ENCODE results near the gene SMCO2. TPM values are rescaled to one million over a fixed set of nuclear protein-coding genes. Genes with fewer than 3 reads are reported as not detected.

The SMCO2 gene
- total RNA-seq, 1 experiment from 2014 or later, result 0.36 TPM

- no peak for DNase-seq (ENCODE audit: low read depth, low spot score)
- no peak overlapping the region for H3K4me3 ChIP-seq (ENCODE audit: low read depth in 2 of 2, low read length in 2 of 2)
- in situ Hi-C loops (cut with HindIII; ENCODE audit: low pct_unique_long_range_greater_than_20kb, low sequenced_read_pairs), result no loop called here
- POLR2A ChIA-PET, result no interaction called here
- H3K4me1 ChIP-seq (ENCODE audit: control insufficient read depth, insufficient read depth, low read length), result no peaks in the 10 kb centered on the region
- CTCF ChIA-PET, result no interaction called here
- intact Hi-C loops (cut with micrococcal nuclease; ENCODE audit: unreplicated experiment), result no loop called here
- ATAC-seq, result no peak
- TF ChIP-seq SIN3A (IDR thresholded peaks at IDR 0.05; ENCODE audit: borderline replicate concordance, insufficient read depth, low read depth, low read length) (no peak), CTCF (IDR thresholded peaks at IDR 0.05) (no peak), POLR2AphosphoS5 (IDR thresholded peaks at IDR 0.05; ENCODE audit: low read depth, low read length) (no peak), TCF7L2 (IDR thresholded peaks at IDR 0.05; ENCODE audit: low read depth, low read length) (no peak), REST (IDR thresholded peaks at IDR 0.05; ENCODE audit: insufficient read depth in 1 of 2, low read depth in 2 of 2, low read length in 1 of 2) (no peak)
- no peak overlapping the region for H3K27ac ChIP-seq (ENCODE audit: low read length)
- H3K27me3 ChIP-seq (ENCODE audit: control insufficient read depth, insufficient read depth, low read length), result no peaks in the 10 kb centered on the region
- no TSS peak for BruUV-seq (replicated peaks)
- no peaks in the 10 kb centered on the region for H3K36me3 ChIP-seq (ENCODE audit: control insufficient read depth, insufficient read depth, low read length)
- no peaks in the 10 kb centered on the region for H3K9me3 ChIP-seq (ENCODE audit: control insufficient read depth, insufficient read depth, low read depth, low read length)
These were observed 54.0 kb downstream of the SMCO2 start for GRCh38 chr12:27500546-27500945.

GRCh38 chr12:27502021-27502435 lies 55.5 kb downstream of the SMCO2 start:
- ATAC-seq, result no peak
- Histone ChIP-seq H3K27me3 (ENCODE audit: control insufficient read depth, insufficient read depth, low read length) (no peaks in the 10 kb centered on the region), H3K4me3 (ENCODE audit: low read depth in 2 of 2, low read length in 2 of 2) (no peak overlapping the region), H3K27ac (ENCODE audit: low read length) (no peak overlapping the region), H3K4me1 (ENCODE audit: control insufficient read depth, insufficient read depth, low read length) (no peaks in the 10 kb centered on the region), H3K9me3 (ENCODE audit: control insufficient read depth, insufficient read depth, low read depth, low read length) (no peaks in the 10 kb centered on the region), H3K36me3 (ENCODE audit: control insufficient read depth, insufficient read depth, low read length) (no peaks in the 10 kb centered on the region)
- BruUV-seq (replicated peaks), result no TSS peak
- DNase-seq (ENCODE audit: low read depth, low spot score), result no peak
- ChIA-PET CTCF (interaction anchor here (0.7 kb wide), 1 partner anchor 54 kb away, joined by 4 read pairs; no protein-coding TSS in a partner anchor), POLR2A (interaction anchor here (0.6 kb wide), 1 partner anchor 38 kb away, joined by 3 read pairs; no protein-coding TSS in a partner anchor)
- intact Hi-C loops (cut with micrococcal nuclease; ENCODE audit: unreplicated experiment) (no loop called here), in situ Hi-C loops (cut with HindIII; ENCODE audit: low pct_unique_long_range_greater_than_20kb, low sequenced_read_pairs) (no loop called here)
- TF ChIP-seq POLR2AphosphoS5 (IDR thresholded peaks at IDR 0.05; ENCODE audit: low read depth, low read length) (no peak), CTCF (IDR thresholded peaks at IDR 0.05) (no peak), REST (IDR thresholded peaks at IDR 0.05; ENCODE audit: insufficient read depth in 1 of 2, low read depth in 2 of 2, low read length in 1 of 2) (no peak), TCF7L2 (IDR thresholded peaks at IDR 0.05; ENCODE audit: low read depth, low read length) (no peak)

Measured in Panc1 (cell line).